Ramos (cell line): Measurements from ENCODE around the gene NKX2-3.

ENCODE experiments used
- in situ Hi-C: fragments of 300-500 bp; cut with MboI; formaldehyde crosslinking; loops from one replicate; pipeline ENCODE4 v1.14.3; 2022; ENCODE audit warnings: low sequenced_read_pairs; ENCODE audit not compliant: unreplicated experiment

The NKX2-3 gene

DNA sequence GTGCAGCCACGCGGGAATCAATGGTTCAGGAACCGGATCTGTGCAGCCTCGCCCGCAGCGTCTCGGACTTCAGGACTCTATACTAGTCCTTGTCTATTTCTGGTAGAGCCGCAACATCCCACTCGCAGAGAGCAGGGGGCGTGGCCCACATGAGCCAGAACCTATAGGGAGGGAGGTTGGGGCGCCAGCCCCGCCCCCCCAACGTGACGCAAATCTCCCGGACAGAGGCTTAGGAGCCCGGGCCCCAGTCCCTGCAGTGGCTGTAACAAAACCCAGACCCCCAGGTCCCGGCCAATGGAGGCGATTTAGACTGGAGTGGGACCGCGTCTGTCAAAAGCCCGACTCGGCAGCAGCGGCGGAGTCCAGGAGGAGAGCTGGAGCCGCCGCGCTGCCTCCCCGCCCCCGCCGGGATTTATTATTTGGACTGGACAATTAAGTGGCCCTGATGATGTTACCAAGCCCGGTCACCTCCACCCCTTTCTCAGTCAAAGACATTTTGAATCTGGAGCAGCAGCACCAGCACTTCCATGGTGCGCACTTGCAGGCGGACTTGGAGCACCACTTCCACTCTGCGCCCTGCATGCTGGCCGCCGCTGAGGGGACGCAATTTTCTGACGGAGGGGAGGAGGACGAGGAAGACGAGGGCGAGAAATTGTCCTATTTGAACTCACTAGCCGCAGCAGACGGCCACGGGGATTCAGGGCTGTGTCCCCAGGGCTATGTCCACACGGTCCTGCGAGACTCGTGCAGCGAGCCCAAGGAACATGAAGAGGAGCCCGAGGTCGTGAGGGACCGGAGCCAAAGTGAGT lies at the start of gene NKX2-3:
NKX2-3 (plus strand) TSS at position 256 of the 809 bp plus-strand sequence; CDS start at position 446, 190 bp downstream.
- in situ Hi-C loops: no loop called here

DNA sequence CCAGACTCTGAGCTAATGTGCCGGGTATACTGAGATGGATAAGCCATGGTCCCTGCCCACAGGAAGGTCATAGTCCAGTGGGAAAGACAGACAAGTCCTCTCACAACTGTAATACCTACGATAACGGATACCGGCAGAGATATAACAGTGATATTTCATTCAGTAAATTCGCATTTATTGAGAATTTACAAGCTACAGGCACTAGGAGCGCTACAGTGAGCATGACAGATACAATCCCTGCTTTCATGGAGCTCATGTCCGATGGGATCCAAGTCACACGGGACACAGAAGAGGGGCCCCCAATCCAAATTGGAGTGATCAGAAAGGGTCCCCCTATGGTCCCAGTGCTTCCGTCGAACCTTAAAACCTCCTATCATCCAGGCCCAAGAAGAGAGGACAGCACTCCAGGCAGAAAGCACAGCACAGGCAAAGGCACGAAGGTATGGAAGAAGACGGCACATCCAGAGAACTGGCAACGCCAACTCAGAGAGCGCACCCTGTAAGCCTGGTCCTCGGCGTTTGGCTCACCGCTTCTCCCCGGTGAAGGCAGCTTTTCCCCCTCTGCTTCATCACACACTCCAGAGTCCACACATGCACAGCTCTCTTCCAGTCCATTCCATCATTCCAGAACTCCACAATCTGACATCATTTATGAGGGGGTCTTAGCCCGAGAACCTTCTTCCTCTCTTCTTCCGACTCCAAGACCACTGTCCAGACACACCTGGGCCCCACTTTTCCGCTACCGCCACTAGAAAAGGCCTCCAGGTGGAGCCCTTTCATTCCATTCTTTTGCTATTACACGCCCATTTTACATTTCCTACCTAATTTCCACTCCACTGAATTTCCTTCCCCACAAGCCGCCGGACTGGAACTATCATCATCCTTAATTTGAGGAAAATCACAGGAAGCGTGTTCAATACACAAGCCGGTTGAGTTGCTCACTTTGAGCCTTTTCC lies 47.8 kb upstream of the NKX2-3 start:
- in situ Hi-C loops: no loop called here

DNA sequence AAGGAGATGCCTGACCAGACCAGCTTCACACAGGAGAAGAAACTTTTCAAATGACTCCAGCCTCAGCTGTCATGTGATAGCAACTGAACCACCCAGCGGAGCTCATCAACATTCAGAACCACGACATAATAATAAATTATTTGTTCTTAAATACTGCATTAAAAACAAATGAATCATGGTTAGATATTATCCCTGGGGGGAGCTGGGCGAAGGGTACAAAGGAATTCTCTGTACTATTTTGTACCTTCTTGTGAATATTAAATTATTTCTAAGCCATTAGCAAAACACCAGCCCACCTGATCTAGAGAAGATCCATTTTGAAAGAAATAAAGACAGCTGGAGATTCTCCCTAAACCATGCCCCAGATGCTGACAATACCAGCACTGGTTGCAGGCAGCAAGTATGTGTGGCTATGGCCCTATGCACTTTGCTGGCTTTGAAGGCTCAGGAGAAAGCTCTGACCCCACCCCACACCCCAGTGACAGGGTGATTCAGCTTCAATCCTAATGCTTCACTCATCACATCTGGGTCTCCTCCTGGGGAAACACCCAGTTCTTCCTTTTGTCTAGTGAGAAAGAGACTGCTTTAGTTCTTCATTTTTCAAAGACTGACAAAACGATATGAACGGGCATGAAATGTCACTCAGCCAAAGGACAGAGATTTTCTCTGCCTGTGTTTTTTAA lies 45.5 kb upstream of the NKX2-3 start:
- in situ Hi-C loops: no loop called here

DNA sequence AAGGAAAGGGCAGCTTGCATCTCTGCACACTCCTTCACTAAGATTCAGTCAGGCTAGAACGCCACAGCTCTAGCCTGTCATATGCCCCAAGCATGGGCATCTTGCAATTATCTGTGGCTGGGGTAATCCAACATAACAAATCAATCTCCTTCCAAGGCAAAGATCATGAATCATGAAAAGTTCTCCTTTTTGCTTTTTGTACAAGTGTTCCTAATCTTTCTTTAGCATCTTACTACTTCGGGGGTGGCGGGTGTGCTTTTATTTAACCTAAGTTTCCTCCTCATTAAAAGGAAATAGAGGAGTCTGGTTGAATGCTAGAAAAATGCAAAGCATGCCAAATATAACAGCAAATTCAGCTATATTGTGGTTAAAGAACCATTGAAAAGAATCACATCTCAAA lies 43.5 kb upstream of the NKX2-3 start:
- in situ Hi-C loops: no loop called here

DNA sequence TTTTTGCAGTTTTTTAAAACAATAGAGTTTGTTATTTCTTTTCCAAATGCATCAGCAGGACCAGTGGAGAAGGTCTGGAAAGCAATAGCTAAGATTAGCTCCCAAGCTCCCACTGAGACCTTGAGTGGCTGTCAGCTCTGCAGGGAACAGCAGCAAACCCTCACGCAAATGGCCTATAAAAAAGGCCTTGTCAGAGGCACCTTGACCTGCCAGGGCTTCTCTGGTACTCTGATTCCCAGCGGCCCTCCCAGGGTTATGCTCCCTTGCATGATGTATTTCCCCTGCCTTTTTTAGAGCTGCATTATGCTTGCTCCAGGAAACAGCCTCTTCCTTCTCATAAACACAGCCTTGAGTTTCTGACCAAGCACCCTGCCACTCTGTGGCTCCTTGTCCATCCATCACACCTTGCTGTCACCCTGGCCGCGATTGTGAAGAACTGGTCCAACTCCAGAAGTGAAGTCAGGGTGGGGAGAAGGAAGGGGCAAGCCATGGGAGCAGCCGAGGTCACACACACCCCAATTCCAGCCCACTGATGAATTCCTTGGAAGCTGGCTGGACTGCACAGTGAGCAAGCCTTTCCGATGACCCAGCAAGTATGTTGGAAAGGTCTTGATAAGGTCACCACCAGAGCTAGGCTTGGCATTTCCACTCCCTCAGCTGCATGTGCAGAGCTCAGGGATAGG lies 35.3 kb upstream of the NKX2-3 start:
- in situ Hi-C loops: no loop called here

DNA sequence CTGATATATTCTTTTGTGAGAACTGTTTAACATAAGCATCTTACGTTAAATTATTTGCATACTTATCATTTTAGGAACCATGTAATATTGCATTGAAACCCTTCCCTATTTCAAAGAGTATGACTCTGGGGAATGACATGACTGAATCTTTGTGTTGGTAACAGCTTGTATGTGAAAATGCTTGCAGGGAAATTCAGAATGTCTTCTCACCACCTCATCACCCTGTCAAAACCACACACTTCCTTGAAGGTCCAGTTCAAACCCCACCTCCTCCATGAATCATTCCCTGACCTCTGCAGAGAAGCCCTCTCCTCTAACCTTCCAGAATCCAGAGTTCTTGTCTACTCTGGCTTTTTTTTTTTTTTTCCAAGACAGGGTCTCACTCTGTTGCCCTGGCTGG lies 26.3 kb upstream of the NKX2-3 start:
- in situ Hi-C loops: no loop called here

DNA sequence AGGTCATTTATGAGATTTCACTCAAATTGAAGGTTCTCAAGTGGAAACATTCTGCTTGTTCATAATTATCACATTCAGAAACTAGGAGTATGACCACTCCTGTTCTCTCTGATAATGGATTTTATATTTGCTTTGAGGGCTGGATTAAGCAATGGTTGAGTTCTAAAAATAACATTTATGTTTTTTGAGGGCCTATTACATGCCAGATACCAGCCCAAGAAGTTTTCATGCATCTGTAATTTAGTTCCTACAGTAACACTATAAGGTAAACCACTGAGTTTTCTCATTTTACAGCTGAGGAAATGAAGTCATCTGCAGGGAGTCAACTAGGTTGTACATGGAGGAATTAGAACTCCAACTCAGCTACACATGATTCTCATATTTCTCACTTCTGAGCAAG lies 25.5 kb upstream of the NKX2-3 start:
- in situ Hi-C loops: no loop called here

DNA sequence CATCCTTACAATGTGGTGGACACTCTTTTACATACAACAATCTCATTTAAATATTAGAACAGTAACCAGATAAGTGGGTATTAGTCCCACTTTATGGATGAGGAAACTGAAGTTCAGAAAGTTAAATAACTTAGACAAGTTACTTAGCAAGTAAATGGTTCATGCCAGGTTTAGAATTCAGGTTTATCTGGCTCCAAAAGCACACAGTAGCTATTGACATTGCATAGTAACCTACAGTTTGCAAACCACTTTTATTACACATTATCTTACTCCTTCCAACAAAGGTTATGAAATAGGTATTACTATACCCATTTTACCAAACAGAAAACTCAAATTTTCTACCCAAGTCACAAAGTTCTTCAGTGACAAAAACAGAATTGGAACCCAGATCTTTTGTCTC lies 19.7 kb upstream of the NKX2-3 start:
- in situ Hi-C loops: no loop called here

DNA sequence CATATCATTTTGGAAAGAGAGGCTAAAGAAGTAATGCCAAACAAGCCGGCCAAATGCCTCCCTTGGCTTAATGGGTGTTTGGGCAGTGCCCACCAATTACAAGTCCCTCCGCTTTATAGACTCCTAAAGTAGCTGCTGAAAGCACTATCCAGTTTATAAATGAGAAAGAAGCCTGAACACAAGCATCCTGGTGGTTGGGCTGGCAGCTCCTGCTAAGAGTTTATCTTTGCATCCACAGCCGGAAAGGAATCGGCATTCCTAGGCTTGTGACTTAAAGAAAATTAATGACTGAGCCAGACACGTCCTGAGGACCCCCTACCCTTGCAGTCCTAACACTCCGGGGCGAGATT lies 13.1 kb upstream of the NKX2-3 start:
- in situ Hi-C loops: no loop called here

DNA sequence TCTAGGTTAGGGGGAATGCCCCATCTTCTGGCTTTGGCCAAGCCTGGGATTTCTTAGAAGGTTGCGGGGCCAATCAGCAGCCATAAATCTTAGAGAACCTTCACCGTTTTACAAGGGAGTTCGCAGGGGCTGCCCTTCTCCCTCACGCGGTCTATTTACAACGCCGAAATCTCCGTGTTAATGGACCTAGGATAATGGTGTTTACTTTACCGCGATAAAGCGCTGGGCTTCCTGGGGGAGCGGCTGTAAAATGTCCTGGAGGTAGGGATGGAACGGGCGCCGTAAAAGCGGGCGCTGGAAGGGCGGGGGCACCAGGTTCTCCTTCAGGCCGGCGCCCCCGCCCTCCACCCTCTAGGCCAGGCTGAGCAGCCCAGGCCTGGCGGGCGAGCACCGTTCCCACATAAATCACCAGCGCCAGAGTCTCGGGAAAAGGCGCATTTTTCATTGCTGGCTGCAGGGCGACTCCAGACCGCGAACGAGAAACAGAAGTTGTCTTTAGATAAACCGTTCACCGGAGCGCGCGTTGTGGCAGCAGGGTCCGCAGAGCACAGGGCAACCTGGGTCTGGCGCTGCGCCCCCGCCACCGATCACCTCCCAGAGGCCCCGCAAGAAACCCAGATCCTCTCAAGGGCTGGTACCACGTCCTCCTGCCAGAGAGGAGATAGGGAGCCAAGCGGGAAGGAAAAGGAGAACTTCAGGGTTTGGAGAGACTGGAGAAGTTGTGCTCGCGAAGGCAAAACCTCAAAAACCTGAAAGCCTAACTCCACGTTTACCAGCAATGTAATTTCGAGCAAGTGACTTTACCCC lies 12.5 kb upstream of the NKX2-3 start:
- in situ Hi-C loops: no loop called here

DNA sequence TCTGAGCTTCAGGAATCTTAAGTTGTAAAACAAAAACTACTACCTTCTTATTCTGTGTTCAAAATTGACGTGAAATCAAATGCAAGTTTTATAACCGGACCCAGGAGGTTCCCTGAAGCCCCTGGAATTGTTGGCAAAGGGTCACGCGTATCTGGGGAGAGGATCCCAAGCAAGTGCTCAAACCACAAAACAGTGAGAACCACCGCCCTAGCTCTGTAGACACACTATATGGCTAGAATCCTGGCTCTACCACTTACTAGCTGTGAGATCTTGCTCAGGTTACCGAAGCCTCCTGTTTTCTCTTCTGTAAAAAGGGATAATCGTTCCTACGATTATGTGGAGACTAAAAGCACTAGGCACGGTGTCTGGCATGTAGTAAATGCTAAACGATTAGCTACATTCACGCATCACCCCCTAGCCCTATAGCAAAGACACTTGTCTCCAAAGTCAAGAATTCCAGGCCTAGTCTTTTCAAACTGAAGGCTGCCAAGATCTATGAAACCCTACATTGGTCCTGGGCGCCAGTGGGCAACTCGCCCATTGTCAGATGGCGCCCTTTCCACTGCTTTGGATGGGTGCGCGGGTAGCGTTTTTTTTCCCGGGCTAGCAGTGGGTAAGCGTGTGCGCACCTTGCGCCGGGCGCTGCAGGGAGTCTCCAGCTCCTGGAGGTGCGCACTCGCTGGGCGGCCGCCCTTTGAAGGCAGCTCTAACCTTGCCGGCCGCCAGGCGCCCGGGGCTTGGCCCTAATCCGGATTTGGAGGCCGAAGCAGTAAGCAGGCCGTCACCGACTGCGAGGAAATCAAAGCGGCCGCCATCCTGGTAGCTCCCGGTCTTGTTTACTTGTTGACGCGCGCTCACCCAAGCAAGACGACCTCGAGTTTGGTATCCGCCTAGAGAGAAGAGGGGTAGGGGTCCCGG lies 11.6 kb upstream of the NKX2-3 start:
- in situ Hi-C loops: no loop called here

DNA sequence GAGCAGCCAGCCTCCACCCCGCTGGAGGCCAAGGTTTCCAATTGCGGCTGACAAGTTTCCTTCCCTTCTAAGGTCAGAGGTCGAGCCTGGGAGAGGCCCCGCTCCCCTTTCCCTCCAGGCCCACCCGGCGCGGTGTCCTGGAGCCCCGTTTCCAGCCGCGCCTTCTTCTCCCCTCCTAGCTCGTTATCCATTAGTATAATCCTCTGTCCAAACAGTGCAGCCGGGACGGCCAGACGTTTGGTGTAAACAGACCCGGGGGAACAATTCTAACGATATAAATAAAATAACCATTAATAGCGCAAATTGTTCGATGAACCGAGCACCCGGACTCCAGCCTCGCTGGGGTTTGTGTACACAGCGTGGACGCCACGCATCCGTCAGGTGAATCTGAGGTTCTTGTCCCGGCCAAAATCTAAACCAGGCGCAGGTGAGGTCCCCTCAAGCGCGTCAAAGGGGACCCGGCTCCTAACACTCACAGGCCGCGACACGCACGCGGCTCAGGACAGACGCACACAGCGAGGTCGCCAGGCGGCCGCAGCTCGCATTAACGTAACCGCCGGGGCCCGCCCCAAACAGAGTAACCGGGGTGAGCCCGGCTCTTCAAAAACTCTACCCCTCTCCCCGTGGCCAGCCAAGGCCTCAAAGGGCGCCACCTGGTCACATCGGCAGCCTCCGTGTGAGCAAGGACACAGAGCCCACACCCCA lies 10.8 kb upstream of the NKX2-3 start:
- in situ Hi-C loops: no loop called here

DNA sequence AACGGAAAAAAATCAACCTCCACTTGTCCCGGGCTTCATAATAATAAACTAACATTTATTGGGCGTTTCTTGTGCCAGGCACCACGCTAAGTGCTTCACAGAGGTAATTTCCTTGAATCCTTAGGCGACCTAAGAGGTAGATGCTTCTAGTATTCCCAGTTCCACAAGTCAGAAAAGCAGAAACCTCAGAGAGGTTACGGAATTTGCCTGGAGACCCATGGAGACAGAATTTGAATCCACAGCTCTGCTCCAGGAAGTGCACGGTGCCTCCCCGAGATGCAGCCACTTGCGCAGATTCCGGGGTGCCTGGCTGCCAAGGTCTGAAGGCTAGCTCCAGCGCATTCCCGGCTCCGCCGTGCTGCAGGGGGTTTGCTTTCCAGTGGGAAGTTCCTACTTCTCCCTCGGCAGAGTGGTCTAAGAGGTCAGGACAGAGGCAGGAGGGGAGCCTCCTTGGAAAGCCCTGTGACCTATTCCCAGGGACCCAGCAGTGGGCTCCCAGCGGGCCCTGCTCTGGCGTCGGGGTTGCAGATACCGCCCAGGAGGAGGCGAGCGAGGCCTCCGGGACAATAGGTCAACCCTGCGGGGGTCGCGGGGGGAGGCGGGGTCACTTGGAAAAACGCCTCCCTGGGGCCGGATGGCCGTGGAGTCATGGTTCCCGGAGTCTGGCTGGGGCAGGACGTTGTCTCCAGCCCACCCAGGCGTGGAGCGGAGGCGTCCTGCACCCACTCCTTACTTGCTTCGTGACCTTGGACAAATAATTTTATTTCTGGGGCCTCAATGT lies 10.1 kb upstream of the NKX2-3 start:
- in situ Hi-C loops: no loop called here

DNA sequence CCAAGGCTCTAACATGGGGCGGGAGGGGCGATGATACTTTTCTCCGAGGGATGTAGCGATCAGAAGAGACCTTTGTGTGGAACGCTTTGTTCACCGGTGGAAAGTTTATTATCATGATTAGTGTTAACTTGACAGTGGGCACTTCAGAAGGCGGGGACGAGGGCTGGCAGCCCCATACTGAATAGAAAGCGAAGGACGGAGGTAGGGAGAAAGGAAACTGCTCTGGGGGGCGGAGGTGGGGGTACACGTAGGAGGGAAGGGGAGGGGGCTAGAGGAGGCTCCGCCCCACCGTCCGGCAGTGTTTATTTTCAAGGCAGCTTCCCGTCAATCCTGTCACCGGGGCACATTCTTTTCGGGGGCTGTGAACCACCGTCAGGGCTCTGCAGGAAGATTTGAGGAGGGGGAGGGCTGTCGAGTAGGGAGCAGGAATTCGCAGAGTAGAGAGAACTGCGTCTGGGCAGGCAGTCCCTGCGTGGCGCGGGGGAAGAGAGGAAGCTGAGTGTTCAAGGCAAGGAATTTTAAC lies 9.4 kb upstream of the NKX2-3 start:
- in situ Hi-C loops: no loop called here

DNA sequence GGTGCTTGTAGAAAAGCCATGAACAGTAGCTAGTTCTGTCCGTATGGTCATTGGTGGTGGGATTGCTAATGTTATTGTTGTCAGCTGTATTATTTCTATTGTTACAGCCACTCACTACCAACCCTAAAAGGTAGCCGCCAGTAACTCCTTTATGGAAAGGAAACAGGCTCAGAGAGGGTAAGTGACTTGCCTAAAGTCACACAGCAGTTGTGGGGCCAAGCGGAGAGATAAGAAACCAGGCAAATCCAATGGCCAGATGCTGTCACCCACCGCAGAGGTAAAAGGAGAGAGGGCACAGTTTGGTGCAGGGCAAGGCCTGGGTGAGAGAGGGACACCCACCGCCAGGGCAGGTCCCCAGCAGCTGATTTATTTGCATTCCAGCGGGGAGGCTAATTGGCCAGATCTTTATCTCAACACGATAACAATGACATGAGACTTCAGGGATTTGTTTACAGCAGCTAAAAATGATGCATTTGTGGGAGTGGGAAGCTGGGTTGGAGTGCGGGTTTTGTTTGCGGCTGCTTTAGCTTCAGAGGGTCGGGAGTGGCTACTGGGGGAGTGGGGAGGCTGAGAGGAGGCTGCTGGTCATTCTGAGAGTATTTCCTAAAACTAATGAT lies 8.6 kb upstream of the NKX2-3 start:
- in situ Hi-C loops: no loop called here

DNA sequence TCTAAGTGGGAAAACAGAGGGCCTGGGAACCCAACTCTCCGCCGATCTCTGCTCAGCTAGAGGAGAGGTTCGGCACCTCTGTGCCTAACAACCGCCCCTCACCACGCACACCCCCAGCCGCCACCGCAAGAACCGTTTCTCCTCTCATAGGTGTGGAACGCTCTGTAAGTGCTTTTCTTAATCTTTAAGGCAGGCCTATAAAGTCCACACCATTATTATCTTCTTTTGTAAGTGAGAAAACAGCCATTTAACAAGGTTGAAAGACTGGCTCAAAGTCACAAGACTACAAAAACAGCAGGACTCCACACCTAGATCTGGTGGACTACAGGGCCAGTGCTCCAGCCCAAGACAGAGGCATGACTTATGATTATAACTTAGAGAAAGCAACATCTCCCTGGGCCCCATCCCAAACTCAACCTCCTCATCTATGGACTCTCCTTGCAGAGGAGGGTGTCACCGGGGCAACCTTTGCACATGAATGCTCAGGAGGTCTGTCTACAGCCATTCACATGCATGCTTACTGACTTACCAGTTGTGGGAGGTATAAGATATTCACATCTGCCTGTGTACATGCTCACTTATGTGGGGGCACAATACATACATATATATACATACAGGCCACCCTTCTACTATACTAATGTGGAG lies 7.9 kb upstream of the NKX2-3 start:
- in situ Hi-C loops: no loop called here
